Measurements from ENCODE around the gene PPP1R16B.

The PPP1R16B gene

DNA sequence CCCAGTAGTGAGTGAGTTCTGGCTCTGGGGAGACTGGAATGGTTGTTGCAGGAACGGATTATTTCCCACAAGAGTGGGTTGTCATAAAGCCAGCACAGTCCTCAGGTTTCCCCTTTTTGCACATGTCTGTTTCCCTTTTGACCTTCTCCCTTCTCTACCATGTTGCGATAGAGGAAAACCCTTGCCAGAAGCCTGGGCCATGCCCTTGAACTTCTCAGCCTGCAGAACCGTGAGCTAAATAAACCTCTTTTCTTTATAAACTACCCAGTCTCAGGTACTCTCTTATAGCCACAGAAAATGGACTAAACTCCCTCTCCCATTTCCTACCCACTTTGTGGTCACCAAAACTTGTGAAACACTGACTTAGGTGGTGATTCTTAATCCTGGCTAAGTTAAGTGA is 7.2 kb upstream of the PPP1R16B start:
- no peaks in the 10 kb centered on the region for H3K9me3 ChIP-seq (ENCODE audit: insufficient read depth, low read length)
- H3K27ac ChIP-seq (ENCODE audit: low read depth, low read length) = no peak overlapping the region
- TF ChIP-seq EZH2phosphoT487 (conservative IDR thresholded peaks at IDR 0.05; ENCODE audit: low read length) = no peak
- TF ChIP-seq, protein P1, sequence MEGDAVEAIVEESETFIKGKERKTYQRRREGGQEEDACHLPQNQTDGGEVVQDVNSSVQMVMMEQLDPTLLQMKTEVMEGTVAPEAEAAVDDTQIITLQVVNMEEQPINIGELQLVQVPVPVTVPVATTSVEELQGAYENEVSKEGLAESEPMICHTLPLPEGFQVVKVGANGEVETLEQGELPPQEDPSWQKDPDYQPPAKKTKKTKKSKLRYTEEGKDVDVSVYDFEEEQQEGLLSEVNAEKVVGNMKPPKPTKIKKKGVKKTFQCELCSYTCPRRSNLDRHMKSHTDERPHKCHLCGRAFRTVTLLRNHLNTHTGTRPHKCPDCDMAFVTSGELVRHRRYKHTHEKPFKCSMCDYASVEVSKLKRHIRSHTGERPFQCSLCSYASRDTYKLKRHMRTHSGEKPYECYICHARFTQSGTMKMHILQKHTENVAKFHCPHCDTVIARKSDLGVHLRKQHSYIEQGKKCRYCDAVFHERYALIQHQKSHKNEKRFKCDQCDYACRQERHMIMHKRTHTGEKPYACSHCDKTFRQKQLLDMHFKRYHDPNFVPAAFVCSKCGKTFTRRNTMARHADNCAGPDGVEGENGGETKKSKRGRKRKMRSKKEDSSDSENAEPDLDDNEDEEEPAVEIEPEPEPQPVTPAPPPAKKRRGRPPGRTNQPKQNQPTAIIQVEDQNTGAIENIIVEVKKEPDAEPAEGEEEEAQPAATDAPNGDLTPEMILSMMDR (IDR thresholded peaks at IDR 0.05; ENCODE audit: insufficient read depth, low read length, poor library complexity, severe bottlenecking) = no peak
- H3K4me3 ChIP-seq (ENCODE audit: insufficient read depth, low read length, poor library complexity, severe bottlenecking) = no peak overlapping the region
- no peaks in the 10 kb centered on the region for H3K36me3 ChIP-seq (ENCODE audit: low read length)
- no peaks in the 10 kb centered on the region for H4K20me1 ChIP-seq (ENCODE audit: low read depth, low read length)
- H3K79me2 ChIP-seq (ENCODE audit: insufficient read depth, low read length) = no peaks in the 10 kb centered on the region
- no peaks in the 10 kb centered on the region for H3K27me3 ChIP-seq (ENCODE audit: low read length)
- H2AFZ ChIP-seq (ENCODE audit: low read depth, low read length, severe bottlenecking) = no peak overlapping the region
- no peak overlapping the region for H3K4me2 ChIP-seq (ENCODE audit: low read depth, low read length, poor library complexity, severe bottlenecking)
- no peaks in the 10 kb centered on the region for H3K9me2 ChIP-seq (replicated peaks; ENCODE audit: insufficient read depth, low read length)
- H3F3A ChIP-seq (ENCODE audit: insufficient read depth) = 0 out of 2 replicates have a peak, but pooled peaks cover 4% of the 10 kb centered on the region
- no peak overlapping the region for H3K9ac ChIP-seq (ENCODE audit: low read length)

DNA sequence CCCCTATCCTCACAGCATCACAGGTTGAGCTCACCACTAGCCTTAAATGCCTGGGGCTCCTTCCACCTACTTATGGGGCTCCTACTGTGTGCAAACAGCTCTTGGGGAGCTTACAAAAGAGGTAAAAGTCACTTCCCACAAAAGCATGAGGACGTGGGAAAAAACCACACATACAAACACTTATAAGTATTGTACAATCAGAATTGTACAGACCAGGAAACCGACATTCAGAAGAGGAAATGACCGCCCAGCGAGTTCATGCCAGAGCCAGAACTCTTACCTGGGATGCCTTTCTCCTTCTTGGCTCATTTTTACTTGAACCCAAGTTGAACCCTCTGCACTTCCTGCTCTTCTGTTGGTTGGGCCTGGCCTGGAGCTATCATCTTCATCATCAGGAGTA is 6.3 kb upstream of the PPP1R16B start:
- H3K9me2 ChIP-seq (replicated peaks; ENCODE audit: insufficient read depth, low read length) = no peaks in the 10 kb centered on the region
- H3K4me3 ChIP-seq (ENCODE audit: insufficient read depth, low read length, poor library complexity, severe bottlenecking) = no peak overlapping the region
- no peak for TF ChIP-seq EZH2phosphoT487 (conservative IDR thresholded peaks at IDR 0.05; ENCODE audit: low read length)
- no peaks in the 10 kb centered on the region for H3K9me3 ChIP-seq (ENCODE audit: insufficient read depth, low read length)
- H3K79me2 ChIP-seq (ENCODE audit: insufficient read depth, low read length) = no peaks in the 10 kb centered on the region
- H3K9ac ChIP-seq (ENCODE audit: low read length) = no peak overlapping the region
- H2AFZ ChIP-seq (ENCODE audit: low read depth, low read length, severe bottlenecking) = no peak overlapping the region
- peaks cover 14% of the 10 kb centered on the region for H3F3A ChIP-seq (ENCODE audit: insufficient read depth)
- H3K4me2 ChIP-seq (ENCODE audit: low read depth, low read length, poor library complexity, severe bottlenecking) = no peak overlapping the region
- H3K27me3 ChIP-seq (ENCODE audit: low read length) = no peaks in the 10 kb centered on the region
- no peak overlapping the region for H3K27ac ChIP-seq (ENCODE audit: low read depth, low read length)
- H3K36me3 ChIP-seq (ENCODE audit: low read length) = no peaks in the 10 kb centered on the region
- H4K20me1 ChIP-seq (ENCODE audit: low read depth, low read length) = no peaks in the 10 kb centered on the region

DNA sequence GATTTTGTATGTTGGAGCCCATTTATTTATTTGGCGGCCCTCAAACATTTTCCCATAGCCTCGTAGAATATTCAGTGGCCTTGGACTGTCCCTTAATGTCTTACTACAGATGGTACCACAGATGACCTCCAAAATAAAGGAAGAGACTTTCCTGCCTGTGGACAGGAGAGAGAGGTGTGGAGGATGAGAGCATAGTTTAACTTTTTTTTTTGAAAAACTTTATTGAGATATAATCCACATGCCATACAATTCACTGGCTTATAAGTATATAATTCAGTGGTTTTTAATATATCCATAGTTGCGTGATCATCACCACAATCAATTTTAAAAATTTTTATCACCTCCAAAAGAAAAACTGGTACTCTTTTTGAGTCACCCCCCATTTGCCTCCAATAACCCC is 4.6 kb upstream of the PPP1R16B start:
- no peaks in the 10 kb centered on the region for H3K36me3 ChIP-seq (ENCODE audit: low read length)
- peaks cover 3% of the 10 kb centered on the region for H3K79me2 ChIP-seq (ENCODE audit: insufficient read depth, low read length)
- H3K9ac ChIP-seq (ENCODE audit: low read length) = no peak overlapping the region
- no peaks in the 10 kb centered on the region for H3K27me3 ChIP-seq (ENCODE audit: low read length)
- no peak for TF ChIP-seq EZH2phosphoT487 (conservative IDR thresholded peaks at IDR 0.05; ENCODE audit: low read length)
- TF ChIP-seq, protein P1 (IDR thresholded peaks at IDR 0.05; ENCODE audit: insufficient read depth, low read length, poor library complexity, severe bottlenecking) = no peak
- no peaks in the 10 kb centered on the region for H3K9me3 ChIP-seq (ENCODE audit: insufficient read depth, low read length)
- H3F3A ChIP-seq (ENCODE audit: insufficient read depth) = peaks cover 25% of the 10 kb centered on the region
- no peaks in the 10 kb centered on the region for H4K20me1 ChIP-seq (ENCODE audit: low read depth, low read length)
- H3K4me3 ChIP-seq (ENCODE audit: insufficient read depth, low read length, poor library complexity, severe bottlenecking) = no peak overlapping the region
- H3K4me2 ChIP-seq (ENCODE audit: low read depth, low read length, poor library complexity, severe bottlenecking) = no peak overlapping the region
- H3K27ac ChIP-seq (ENCODE audit: low read depth, low read length) = no peak overlapping the region
- no peaks in the 10 kb centered on the region for H3K9me2 ChIP-seq (replicated peaks; ENCODE audit: insufficient read depth, low read length)
- no peak overlapping the region for H2AFZ ChIP-seq (ENCODE audit: low read depth, low read length, severe bottlenecking)

DNA sequence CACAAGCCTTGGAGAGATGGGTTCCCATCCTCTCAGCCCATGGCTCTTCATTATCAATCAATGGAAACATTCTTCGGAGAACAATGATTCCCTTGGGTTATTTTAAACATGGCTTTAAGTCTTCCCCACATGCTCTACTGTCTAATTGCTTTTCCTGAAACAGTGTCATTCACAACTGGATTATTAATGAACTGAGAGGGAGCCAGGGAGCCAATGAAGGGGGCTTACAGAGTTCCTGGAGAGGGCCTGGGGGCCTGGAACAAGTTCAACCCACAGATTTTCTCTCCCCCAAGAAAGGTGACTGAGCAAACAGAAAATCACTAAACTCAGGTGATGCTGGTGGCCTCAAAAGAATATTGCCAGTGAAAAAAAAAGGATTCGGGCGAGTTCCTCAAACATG is 1.3 kb upstream of the PPP1R16B start:
- Histone ChIP-seq H3K9me2 (replicated peaks; ENCODE audit: insufficient read depth, low read length) (no peaks in the 10 kb centered on the region), H3K4me2 (ENCODE audit: low read depth, low read length, poor library complexity, severe bottlenecking) (peak overlapping the region; percentile 88), H3K27me3 (ENCODE audit: low read length) (no peaks in the 10 kb centered on the region), H2AFZ (ENCODE audit: low read depth, low read length, severe bottlenecking) (no peak overlapping the region), H3K9me3 (ENCODE audit: insufficient read depth, low read length) (no peaks in the 10 kb centered on the region), H3K79me2 (ENCODE audit: insufficient read depth, low read length) (peaks cover 37% of the 10 kb centered on the region), H4K20me1 (ENCODE audit: low read depth, low read length) (no peaks in the 10 kb centered on the region; the same call in 1 of the 2 replicates), H3K4me3 (ENCODE audit: insufficient read depth, low read length, poor library complexity, severe bottlenecking) (no peak overlapping the region), H3F3A (ENCODE audit: insufficient read depth) (peaks cover 25% of the 10 kb centered on the region), H3K36me3 (ENCODE audit: low read length) (no peaks in the 10 kb centered on the region), H3K27ac (ENCODE audit: low read depth, low read length) (peak overlapping the region; percentile 85), H3K9ac (ENCODE audit: low read length) (peak overlapping the region; percentile 94)
- no peak for TF ChIP-seq EZH2phosphoT487 (conservative IDR thresholded peaks at IDR 0.05; ENCODE audit: low read length)
- TF ChIP-seq, protein P1 (IDR thresholded peaks at IDR 0.05; ENCODE audit: insufficient read depth, low read length, poor library complexity, severe bottlenecking) = no peak

All from SU-DHL-6 (cell line).